Muscle of leg (tissue), 11 donors: Measurements from ENCODE around the gene PRKAA1. TPM values are rescaled to one million over a fixed set of nuclear protein-coding genes. Genes with fewer than 3 reads are reported as not detected.

ENCODE experiments used
- DNase-seq: peaks from one replicate; pipeline ENCODE4 v3.0.0; 2013
- H3K27ac ChIP-seq: one replicate; pipeline ENCODE4 v1.5.1; 2013; ENCODE audit warnings: mild to moderate bottlenecking, low read length, control low read depth
- H3K27me3 ChIP-seq: one replicate; pipeline ENCODE4 v1.6.1; 2013; ENCODE audit warnings: low read length; ENCODE audit not compliant: control insufficient read depth, insufficient read depth
- H3K36me3 ChIP-seq: one replicate; pipeline ENCODE4 v1.6.1; 2013; ENCODE audit warnings: low read length; ENCODE audit not compliant: control insufficient read depth, insufficient read depth
- H3K4me1 ChIP-seq: one replicate; pipeline ENCODE4 v1.6.1; 2013; ENCODE audit warnings: low read length; ENCODE audit not compliant: control insufficient read depth, insufficient read depth
- H3K4me3 ChIP-seq: one replicate; pipeline ENCODE4 v1.5.1; 2013; ENCODE audit warnings: low read length, control low read depth
- H3K9me3 ChIP-seq: replicated peaks from 2 replicates; pipeline ENCODE4 v1.6.1; 2013; ENCODE audit warnings: low read depth, low read length; ENCODE audit not compliant: control insufficient read depth
- WGBS: methylation state at CpG from one replicate; pipeline ENCODE4 v1.1.5; 2013; ENCODE audit warnings: missing lambda C conversion rate; ENCODE audit not compliant: insufficient coverage; 5-methylcytosine and 5-hydroxymethylcytosine counted together
- polyA plus RNA-seq, 8 donors: library from polyadenylated mRNA; unstranded; fragments of 120-200 nt; gene quantifications; one replicate each; pipeline versions ENCODE4 v1.2.1 to v1.2.3, GENCODE V29; 2013; ENCODE audit warnings: inconsistent platforms in 1 of 8, low replicate concordance in 1 of 8; ENCODE audit not compliant: insufficient read length in 8 of 8, insufficient read depth in 1 of 8
- total RNA-seq: library from RNA; stranded (reverse); fragments of 120-200 nt; gene quantifications from one replicate; pipeline ENCODE4 v1.2.4, GENCODE V29; 2013

Gene PRKAA1
- total and polyA plus RNA-seq, 9 donors, result 21.0 to 52.2 (median 29.9) TPM

DNA sequence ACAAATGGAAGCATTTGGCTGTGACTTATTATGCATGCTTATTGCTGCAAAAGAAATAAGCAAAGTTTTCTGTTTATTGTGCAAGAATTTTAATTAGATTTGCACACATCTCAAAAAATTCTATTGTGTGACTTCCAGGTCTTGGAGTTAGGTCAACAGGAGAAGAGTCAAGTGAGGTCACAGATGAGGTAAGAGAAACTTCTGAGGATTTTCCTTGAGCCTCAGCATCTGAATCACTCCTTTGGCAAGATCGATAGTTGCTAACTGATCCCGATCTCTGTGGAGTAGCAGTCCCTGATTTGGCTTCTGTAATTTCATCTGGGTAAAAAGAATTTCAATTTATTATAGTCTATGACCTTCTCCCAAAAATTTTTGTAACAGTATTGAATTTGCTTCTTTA lies 35.5 kb downstream of the PRKAA1 start:
- peaks cover 15% of the 10 kb centered on the region for H3K36me3 ChIP-seq
- no peaks in the 10 kb centered on the region for H3K4me1 ChIP-seq
- H3K4me3 ChIP-seq, result no peak overlapping the region
- H3K27ac ChIP-seq, result no peak overlapping the region
- no peak for DNase-seq
- no CpG with 5 or more reads among the region's 2 CpGs for WGBS
- no peaks in the 10 kb centered on the region for H3K27me3 ChIP-seq
- no peaks in the 10 kb centered on the region for H3K9me3 ChIP-seq

DNA sequence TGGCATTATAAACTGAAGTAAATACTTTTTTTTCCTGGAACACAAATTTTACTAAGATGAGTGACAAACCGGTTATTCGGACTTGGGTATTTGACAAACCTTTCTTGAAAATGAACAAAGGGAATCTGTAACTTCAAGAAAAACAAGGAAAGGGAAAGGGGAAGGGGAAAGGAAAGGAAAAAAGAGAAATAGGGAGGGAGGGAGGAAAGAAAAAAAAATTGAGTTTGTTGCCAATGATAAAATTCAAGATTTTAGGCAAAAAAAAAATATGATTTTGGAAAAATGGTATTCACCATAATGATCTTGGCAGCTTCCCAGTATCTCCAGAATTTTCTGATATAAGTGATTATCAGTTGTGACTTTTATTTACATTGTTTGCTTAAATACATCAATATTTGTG lies 40.8 kb downstream of the PRKAA1 start:
- H3K4me1 ChIP-seq, result peaks cover 8% of the 10 kb centered on the region
- DNase-seq, result no peak
- 100% methylated on average over 1 of the region's 2 CpGs for WGBS

DNA sequence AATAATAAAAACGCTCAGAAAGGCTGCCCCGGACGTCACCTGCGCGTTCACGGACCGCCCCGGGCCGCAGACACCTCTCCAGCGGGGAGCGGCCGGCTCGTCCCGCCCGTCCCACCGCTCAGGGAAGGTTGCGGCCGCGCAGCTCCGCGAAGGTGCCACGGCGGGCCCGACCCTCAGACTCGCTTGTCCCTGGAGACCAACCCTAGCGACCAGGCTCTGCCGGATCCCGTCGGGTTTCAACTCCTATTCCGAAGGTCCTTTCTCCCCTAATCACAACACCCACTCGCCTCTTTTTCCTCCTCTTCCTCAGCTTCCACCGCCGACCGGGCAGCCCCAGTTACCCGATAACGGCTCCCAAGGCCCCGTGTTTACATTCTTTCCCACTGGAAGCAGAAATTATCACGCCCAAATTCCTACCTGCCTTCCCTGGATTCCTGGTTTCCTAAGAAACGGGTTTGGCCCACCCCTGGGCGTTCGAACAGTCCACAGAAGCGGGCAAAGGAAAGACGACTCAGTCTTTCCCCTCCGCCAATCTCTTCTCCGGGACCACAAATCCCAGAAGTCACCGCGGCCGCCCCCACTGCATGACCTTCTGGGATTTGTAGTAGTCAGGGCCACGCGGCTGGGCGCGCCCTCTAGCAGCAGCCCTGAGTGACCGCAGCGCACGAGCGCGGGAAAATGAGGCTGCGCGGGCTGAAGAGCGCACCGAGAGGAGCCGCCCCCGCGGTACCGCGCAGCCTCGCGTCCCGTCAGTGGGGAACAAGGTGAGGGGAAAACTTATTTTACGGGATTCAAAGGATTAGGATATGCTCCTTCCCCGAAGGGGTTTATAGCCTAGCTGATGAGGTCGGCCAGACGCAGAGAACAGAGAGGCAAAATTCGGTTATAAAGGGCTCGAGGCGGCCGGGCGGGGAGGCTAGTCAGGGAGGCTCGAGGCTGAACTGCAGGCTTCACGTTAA lies 42.5 kb downstream of the PRKAA1 start, which contains the start of gene TTC33:
TSS of gene TTC33 (minus strand) at position 555 of the 959 bp plus-strand sequence. CDS start 8,943 bp downstream, outside the sequence.
- Histone ChIP-seq H3K36me3 (peaks cover 2% of the 10 kb centered on the region), H3K4me1 (peaks cover 8% of the 10 kb centered on the region), H3K27me3 (no peaks in the 10 kb centered on the region), H3K27ac (peak within 1 kb of the TSS; percentile 91), H3K9me3 (peaks cover 3% of the 10 kb centered on the region), H3K4me3 (peak within 1 kb of the TSS; percentile 66)
- DNase-seq, result peak; percentile 98
- WGBS, result 4% methylated on average over 80 of the region's 80 CpGs

More for the DNA sequence above, 40.8 kb downstream of the PRKAA1 start:
- Histone ChIP-seq H3K27ac (no peak overlapping the region), H3K36me3 (peaks cover 2% of the 10 kb centered on the region), H3K4me3 (no peak overlapping the region), H3K27me3 (no peaks in the 10 kb centered on the region), H3K9me3 (no peaks in the 10 kb centered on the region)

DNA sequence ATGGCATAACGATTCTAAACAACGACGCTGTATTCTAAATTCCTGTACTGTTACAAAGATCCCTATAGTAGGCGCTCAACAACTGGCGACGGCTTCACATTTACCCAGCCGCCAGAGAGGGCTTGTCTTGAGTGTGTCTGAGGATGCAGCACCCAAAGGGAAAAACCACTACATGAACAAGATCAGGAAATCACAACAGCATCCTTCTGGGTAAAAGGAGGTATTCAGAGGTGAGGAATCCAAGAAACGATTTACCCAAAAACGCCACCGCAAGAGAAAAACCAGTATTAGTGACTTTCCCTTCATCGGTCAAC lies 43.1 kb downstream of the PRKAA1 start:
- Histone ChIP-seq H3K9me3 (peaks cover 3% of the 10 kb centered on the region), H3K27me3 (no peaks in the 10 kb centered on the region), H3K36me3 (peaks cover 2% of the 10 kb centered on the region), H3K27ac (peak overlapping the region; percentile 91), H3K4me1 (peaks cover 8% of the 10 kb centered on the region), H3K4me3 (peak overlapping the region; percentile 66)
- 2% methylated on average over 4 of the region's 11 CpGs for WGBS
- DNase-seq, result peak; percentile 95

DNA sequence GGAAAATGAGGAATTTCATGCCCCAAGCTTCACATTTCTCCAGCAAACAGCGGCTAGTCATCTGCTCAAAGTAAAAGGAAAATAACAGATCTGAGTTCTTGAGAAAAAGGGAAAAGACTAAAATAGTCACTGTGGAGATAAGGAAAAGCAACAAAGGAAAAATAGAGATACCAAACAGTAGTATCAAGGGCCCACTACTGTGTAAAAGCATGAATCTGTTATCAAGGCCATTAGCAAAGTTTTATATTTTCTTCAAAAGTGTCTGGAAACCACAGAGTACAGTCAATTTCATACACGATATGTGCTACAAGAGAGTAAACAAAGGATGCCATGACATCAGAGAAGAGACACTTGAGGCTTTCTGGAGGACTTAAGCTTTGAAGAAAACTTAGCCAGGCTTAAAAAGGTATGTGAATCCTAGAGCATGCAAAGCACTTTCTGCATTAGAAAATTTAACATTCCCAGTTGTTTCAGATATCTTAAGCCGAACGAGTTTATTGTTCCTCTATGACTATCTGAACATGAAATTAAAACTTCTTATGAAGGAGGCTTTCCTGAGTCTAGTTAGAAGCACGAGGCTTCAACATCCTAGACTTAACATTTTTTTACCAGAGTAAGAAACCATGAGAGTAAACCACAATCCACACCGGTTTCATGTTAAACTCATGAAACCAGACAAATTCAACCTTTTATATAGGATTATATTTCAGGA lies 43.6 kb downstream of the PRKAA1 start:
- H3K27ac ChIP-seq, result peak overlapping the region; percentile 91
- no CpG with 5 or more reads among the region's 6 CpGs for WGBS

DNA sequence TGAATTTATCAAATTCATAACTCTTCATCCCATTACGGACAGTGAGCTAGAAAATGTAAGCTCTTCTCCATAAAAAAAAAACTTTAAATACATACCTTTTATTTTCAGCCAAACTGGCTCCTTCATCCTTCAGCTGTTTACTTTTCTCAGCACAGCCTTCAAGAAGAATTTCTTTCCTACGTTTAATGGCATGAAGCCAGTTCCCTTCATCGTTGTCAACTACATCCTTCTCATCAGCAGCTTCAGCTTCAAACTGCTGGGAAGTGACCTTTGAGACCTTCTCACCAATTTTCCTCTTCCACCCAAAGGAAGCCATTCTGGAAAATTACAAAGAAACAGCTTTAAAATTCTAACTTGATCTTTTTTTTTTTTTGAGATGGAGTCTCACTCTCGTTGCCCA lies 51.5 kb downstream of the PRKAA1 start:
- H3K27me3 ChIP-seq, result no peaks in the 10 kb centered on the region
- no peaks in the 10 kb centered on the region for H3K4me1 ChIP-seq
- peaks cover under 1% of the 10 kb centered on the region for H3K36me3 ChIP-seq
- DNase-seq, result peak; percentile 38
- 10% methylated on average over 2 of the region's 4 CpGs for WGBS
- H3K9me3 ChIP-seq, result peaks cover 3% of the 10 kb centered on the region
- H3K27ac ChIP-seq, result no peak overlapping the region
- H3K4me3 ChIP-seq, result no peak overlapping the region

More for the DNA sequence above, 43.6 kb downstream of the PRKAA1 start:
- Histone ChIP-seq H3K36me3 (peaks cover 2% of the 10 kb centered on the region), H3K4me3 (peak overlapping the region; percentile 66), H3K4me1 (peaks cover 8% of the 10 kb centered on the region), H3K9me3 (peaks cover 3% of the 10 kb centered on the region), H3K27me3 (no peaks in the 10 kb centered on the region)
- DNase-seq, result peak; percentile 58

DNA sequence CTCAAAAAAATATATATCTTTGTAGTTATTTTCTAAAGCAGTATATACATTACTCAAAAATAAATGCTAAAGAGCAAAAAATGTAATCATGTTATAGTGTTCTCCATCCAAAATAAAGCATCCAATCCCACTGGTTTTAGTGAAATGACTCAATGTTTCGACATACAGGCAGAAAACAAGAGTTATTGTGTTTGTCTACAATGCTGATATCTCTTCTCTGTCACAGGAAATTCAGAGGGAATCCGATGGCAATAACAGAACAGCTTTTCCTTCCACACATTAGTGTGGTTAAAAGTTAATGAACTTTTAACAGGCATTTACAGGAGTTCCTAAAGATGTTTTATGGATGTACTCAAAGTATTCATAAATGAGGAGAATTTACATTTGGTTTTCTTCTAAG lies 54.4 kb downstream of the PRKAA1 start:
- Histone ChIP-seq H3K27ac (no peak overlapping the region), H3K27me3 (no peaks in the 10 kb centered on the region), H3K4me3 (no peak overlapping the region), H3K4me1 (no peaks in the 10 kb centered on the region), H3K9me3 (peaks cover 8% of the 10 kb centered on the region), H3K36me3 (peaks cover 10% of the 10 kb centered on the region)
- DNase-seq, result no peak
- no CpG with 5 or more reads among the region's 2 CpGs for WGBS

DNA sequence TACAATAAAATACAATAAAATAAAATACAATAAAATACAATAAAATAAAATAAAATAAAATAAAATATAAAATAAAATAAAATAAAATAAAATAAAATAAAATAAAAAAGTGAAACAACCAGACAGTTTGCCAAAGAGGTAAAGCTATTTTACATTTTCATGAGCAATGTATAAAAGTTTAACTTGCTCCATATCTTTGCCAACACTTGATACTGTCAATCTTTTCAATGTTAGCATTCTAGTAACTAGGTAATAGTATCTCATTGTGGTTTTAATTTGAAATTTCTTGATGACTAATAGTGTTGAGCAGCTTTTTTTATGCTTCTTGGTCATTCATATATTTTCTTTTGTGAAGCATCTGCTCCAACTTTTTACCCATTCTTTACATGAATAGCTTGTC lies 59.7 kb downstream of the PRKAA1 start:
- DNase-seq, result no peak
- no peak overlapping the region for H3K4me3 ChIP-seq
- peaks cover 8% of the 10 kb centered on the region for H3K9me3 ChIP-seq
- no peak overlapping the region for H3K27ac ChIP-seq
- no peaks in the 10 kb centered on the region for H3K4me1 ChIP-seq
- no peaks in the 10 kb centered on the region for H3K27me3 ChIP-seq
- H3K36me3 ChIP-seq, result peaks cover 12% of the 10 kb centered on the region

DNA sequence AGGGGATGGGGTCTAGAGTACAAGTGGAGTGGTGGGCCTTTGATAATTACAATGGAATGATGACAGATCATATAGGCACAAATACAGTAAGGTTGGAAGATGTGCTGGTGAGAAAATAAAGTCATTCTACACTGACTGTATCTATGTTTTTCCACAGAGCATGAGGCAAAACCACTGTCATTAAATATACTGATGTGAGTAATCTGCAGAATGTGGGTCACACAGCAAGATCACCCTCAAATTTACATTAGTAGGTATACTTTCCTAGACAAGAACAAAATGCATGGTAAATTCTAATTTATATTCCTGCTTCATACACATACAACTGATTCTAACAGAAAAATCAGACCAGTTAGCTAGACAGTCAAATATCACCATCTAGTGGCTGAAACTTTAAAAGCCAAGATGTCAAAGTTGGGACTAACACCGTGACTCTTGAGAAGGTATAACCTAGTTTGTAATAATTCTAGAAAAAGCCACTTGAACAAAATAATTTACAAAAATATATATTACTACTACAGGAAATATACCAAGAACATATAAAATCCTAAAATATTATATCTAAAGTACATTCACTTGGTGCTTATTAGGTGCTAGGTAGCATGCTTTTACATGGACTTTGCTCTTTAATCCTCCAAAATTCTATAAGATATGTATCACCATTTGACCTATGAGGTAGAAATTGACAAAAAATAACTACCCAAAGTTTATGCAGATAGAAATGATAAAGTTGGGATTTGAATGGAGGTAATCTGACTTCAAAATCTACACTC lies 61.9 kb downstream of the PRKAA1 start:
- no peaks in the 10 kb centered on the region for H3K27me3 ChIP-seq
- peaks cover 7% of the 10 kb centered on the region for H3K9me3 ChIP-seq
- H3K4me1 ChIP-seq, result no peaks in the 10 kb centered on the region
- no peak overlapping the region for H3K27ac ChIP-seq
- peak; percentile 78 for DNase-seq
- WGBS, result no CpG with 5 or more reads among the region's 1 CpG
- H3K36me3 ChIP-seq, result peaks cover 7% of the 10 kb centered on the region
- H3K4me3 ChIP-seq, result no peak overlapping the region

DNA sequence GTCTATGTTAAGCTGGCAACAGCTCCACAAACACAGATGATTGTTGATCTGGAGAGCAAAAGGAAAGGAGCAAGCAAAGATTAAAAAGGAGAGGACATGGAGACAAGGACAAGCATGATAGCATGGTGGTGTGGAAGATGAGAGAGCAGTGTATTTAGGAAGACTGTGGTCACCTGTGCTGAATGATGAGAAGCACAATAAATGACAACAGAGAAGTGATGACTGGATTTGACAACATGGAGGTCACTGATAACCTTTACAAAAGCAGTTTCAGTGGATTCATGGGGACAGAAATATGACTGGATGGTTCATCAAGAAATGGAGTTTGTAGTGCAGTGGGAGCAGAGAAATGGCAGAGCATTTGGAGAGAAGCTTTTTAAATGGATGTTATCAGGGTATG lies 62.6 kb downstream of the PRKAA1 start:
- Histone ChIP-seq H3K4me1 (no peaks in the 10 kb centered on the region), H3K4me3 (no peak overlapping the region), H3K27ac (no peak overlapping the region), H3K36me3 (peaks cover 5% of the 10 kb centered on the region), H3K27me3 (no peaks in the 10 kb centered on the region), H3K9me3 (peaks cover 4% of the 10 kb centered on the region)
- DNase-seq, result no peak
